22Rv1 (cell line): ENCODE measurements around the gene REC8.

Experiments
- H3K27ac ChIP-seq: fragments of 450-650 bp; 2 replicates; pipeline ENCODE4 v1.5.1; 2017
- ZFX ChIP-seq: fragments of 450-650 bp; IDR thresholded peaks from 2 replicates; pipeline ENCODE4 v1.6.1; 2017; ENCODE audit warnings: antibody characterized with exemption, borderline replicate concordance
- TF ChIP-seq, protein P1 (sequence below): fragments of 450-650 bp; IDR thresholded peaks from 2 replicates; pipeline ENCODE4 v1.5.1; 2017; ENCODE audit warnings: mild to moderate bottlenecking

The REC8 gene

GRCh38 chr14:24171422-24172260, at the start of gene REC8:
Gene REC8, plus strand, starts transcription at chr14:24172080. Its CDS starts 473 bp downstream, at chr14:24172553.
- no peak within 1 kb of the TSS for H3K27ac ChIP-seq
- TF ChIP-seq ZFX: no peak
- TF ChIP-seq, protein P1, sequence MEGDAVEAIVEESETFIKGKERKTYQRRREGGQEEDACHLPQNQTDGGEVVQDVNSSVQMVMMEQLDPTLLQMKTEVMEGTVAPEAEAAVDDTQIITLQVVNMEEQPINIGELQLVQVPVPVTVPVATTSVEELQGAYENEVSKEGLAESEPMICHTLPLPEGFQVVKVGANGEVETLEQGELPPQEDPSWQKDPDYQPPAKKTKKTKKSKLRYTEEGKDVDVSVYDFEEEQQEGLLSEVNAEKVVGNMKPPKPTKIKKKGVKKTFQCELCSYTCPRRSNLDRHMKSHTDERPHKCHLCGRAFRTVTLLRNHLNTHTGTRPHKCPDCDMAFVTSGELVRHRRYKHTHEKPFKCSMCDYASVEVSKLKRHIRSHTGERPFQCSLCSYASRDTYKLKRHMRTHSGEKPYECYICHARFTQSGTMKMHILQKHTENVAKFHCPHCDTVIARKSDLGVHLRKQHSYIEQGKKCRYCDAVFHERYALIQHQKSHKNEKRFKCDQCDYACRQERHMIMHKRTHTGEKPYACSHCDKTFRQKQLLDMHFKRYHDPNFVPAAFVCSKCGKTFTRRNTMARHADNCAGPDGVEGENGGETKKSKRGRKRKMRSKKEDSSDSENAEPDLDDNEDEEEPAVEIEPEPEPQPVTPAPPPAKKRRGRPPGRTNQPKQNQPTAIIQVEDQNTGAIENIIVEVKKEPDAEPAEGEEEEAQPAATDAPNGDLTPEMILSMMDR: no peak

GRCh38 chr14:24122416-24122815, 49.5 kb upstream of the REC8 start:
- no peak for TF ChIP-seq ZFX
- TF ChIP-seq, protein P1: no peak
- H3K27ac ChIP-seq: no peak overlapping the region

GRCh38 chr14:24122898-24123297, 49.0 kb upstream of the REC8 start:
- H3K27ac ChIP-seq: 0 out of 2 replicates have a peak overlapping the region, but pooled peaks have one; percentile 29
- TF ChIP-seq, protein P1: no peak
- no peak for TF ChIP-seq ZFX

DNA sequence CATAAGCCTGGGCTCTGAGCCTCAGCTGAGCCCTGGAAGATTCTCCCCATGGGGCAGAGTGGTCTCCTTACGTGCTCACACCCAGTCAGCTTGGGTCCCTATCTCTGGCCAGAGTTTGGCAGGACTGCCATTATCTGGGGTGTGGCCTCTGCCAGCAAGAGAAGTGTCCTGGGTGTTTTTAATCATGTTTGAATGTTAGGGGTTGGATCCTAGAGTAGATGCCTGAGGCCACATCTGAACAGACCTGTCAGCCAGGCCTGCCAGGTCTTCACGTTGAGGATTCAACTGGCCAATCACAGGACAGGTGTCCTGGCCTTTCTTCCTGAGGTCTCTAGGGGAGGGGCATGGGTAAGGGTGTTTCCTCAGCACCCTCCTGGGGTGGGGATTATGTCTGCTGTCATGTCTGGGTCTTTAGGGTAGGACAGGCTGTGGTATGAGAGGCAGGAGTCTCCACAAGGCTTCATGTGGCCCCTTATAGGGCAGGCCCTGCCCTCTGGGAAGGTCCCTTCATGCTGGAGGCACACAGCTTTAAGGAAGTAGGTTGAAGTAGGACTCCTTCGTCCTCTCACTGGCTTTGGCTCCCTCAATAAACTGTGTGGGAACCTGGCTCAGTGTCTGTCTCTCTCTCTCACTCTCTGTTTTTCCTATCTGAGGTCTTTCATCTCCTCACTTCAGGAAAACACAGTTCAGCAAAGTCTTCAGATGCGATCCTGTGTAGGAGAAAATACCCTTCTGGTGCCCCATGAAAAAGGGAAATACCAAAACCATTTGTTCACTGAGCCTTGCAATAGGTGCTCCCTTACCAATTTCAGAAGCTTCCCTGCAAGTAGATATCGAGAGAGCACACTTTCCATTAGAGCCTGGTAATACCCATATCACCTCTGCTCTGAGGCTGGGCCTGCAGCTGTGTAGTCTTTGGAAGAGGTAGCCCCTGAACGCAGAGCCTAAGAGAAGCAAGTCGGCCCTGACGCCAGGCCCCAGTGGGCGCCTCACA, 48.2 kb upstream of the REC8 start:
- 0 out of 2 replicates have a peak overlapping the region, but pooled peaks have one; percentile 29 for H3K27ac ChIP-seq
- no peak for TF ChIP-seq ZFX
- TF ChIP-seq, protein P1: no peak

DNA sequence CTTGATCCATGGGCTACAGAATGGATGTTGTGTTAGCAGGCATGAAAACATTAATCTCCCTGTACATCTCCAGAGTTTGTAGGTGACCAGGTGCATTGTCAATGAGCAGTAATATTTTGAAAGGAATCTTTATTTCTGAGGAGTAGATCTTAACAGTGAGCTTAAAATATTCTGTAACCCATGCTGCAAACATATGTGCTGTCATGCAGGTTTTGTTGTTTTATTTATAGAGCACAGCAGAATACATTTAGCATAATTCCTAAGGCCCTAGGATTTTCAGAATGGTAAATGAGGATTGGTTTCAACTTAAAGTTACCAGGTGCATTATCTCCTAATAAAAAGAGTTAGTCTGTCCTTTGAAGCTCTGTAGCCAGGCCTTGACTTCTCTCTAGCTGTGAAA, 44.9 kb upstream of the REC8 start:
- no peak overlapping the region for H3K27ac ChIP-seq
- TF ChIP-seq ZFX: no peak
- TF ChIP-seq, protein P1: no peak

GRCh38 chr14:24127673-24128072, 44.2 kb upstream of the REC8 start:
- TF ChIP-seq, protein P1: no peak
- TF ChIP-seq ZFX: no peak
- H3K27ac ChIP-seq: no peak overlapping the region
